ENCODE measurements around the gene ZNF512. TPM values are rescaled to one million over a fixed set of nuclear protein-coding genes. Genes with fewer than 3 reads are reported as not detected.
"Not testable (repeated sequence)": the region's sequence is repeated elsewhere in the genome, so short reads cannot be mapped to it uniquely, and the experiment has no call there.

ZNF512 gene
- polyA plus RNA-seq, 1 of the 3 experiments (the other 2 are of a cell fraction) = 22.3 TPM

DNA sequence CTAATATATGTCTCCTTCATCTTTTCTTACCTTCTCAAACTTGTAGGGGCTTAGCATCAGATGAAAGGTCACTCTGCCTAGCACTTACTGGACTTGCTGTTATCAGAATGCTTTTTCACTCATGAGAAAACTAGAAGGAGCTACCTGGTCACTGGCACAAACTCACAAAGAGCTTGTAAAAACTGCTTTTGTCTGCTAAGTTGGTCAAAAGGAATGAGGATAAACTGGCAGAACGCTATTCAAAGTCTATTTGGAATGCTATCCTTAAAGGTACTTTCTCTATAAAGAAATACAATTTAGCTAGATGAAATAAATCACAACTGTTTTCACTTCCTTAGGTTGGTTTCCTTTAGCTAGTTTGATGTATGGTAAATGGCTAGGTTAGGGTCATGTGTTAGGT, 43.5 kb downstream of the ZNF512 start:
- POLR2A ChIA-PET = not testable (repeated sequence)
- 92% methylated on average over 1 of the region's 1 CpG for WGBS (ENCODE audit: low lambda C conversion rate)
- H3K27ac ChIP-seq (ENCODE audit: low read depth in 2 of 2, low read length in 1 of 2) = peak overlapping the region; percentile 20 to 93; a peak in 2 of 4 replicates

DNA sequence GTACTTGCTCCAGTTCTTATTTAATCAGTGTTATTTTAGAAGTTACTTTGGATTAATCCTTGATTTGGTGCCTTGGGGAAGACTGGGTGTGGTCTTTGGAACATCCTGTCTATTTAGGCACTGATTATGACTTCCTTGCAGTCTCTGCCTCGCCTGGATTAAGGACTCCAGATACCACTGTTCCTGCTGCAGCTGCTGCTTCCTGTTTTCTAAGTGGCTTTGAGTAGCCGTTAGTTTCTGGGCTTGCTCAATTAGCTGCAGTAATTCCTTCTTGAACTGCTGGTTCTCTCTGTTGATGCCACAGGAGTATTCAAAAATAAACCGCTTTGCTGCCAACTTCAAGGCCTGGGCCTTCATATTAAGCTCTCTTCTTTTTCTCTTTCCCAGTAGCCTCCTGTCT, 44.1 kb downstream of the ZNF512 start:
- POLR2A ChIA-PET; H3K9me3 ChIP-seq; H3K4me3 ChIP-seq (ENCODE audit: low read depth in 2 of 2, low read length in 1 of 2); H3K9me2 ChIP-seq; H2AFZ ChIP-seq (ENCODE audit: low read depth); H3K27me3 ChIP-seq (ENCODE audit: insufficient read depth); H3K9ac ChIP-seq; H4K20me1 ChIP-seq (ENCODE audit: insufficient read depth); CTCF ChIA-PET; DNase-seq; H3K4me2 ChIP-seq: not testable (repeated sequence)
- Histone ChIP-seq H3K36me3 (replicated peaks in 1 of 2; ENCODE audit: control insufficient read depth in 1 of 2, insufficient read depth in 2 of 2, low read length in 1 of 2) (peaks cover 42 to 51% of the 10 kb centered on the region in 2 experiments), H3F3A (replicated peaks; ENCODE audit: insufficient read depth) (peaks cover 38% of the 10 kb centered on the region), H3K79me2 (ENCODE audit: insufficient read depth) (peaks cover 24% of the 10 kb centered on the region), H3K4me1 (ENCODE audit: control insufficient read depth in 1 of 2, insufficient read depth in 2 of 2, low read depth in 1 of 2, low read length in 1 of 2) (peaks cover 11 to 35% of the 10 kb centered on the region in 2 experiments), H3K27ac (ENCODE audit: low read depth in 2 of 2, low read length in 1 of 2) (peak overlapping the region in 1 of 2 experiments; percentile 93; a peak in 3 of 4 replicates)
- WGBS (ENCODE audit: low lambda C conversion rate) = 70% methylated on average over 3 of the region's 3 CpGs

More for the DNA sequence above, 43.5 kb downstream of the ZNF512 start:
- not testable (repeated sequence) for H3K4me3 ChIP-seq (ENCODE audit: low read depth in 2 of 2, low read length in 1 of 2); H3K9me2 ChIP-seq; H3K4me2 ChIP-seq; H3K9ac ChIP-seq; H4K20me1 ChIP-seq (ENCODE audit: insufficient read depth); H3K27me3 ChIP-seq (ENCODE audit: insufficient read depth); DNase-seq; H3K9me3 ChIP-seq; H2AFZ ChIP-seq (ENCODE audit: low read depth)
- Histone ChIP-seq H3K4me1 (ENCODE audit: control insufficient read depth in 1 of 2, insufficient read depth in 2 of 2, low read depth in 1 of 2, low read length in 1 of 2) (peaks cover 11 to 40% of the 10 kb centered on the region in 2 experiments), H3F3A (replicated peaks; ENCODE audit: insufficient read depth) (peaks cover 43% of the 10 kb centered on the region), H3K36me3 (replicated peaks in 1 of 2; ENCODE audit: control insufficient read depth in 1 of 2, insufficient read depth in 2 of 2, low read length in 1 of 2) (peaks cover 42 to 51% of the 10 kb centered on the region in 2 experiments), H3K79me2 (ENCODE audit: insufficient read depth) (peaks cover 24% of the 10 kb centered on the region)
- CTCF ChIA-PET = interaction anchor here (1.1 kb wide), 1 partner anchor 40 kb away, joined by 3 read pairs; no protein-coding TSS in a partner anchor

DNA sequence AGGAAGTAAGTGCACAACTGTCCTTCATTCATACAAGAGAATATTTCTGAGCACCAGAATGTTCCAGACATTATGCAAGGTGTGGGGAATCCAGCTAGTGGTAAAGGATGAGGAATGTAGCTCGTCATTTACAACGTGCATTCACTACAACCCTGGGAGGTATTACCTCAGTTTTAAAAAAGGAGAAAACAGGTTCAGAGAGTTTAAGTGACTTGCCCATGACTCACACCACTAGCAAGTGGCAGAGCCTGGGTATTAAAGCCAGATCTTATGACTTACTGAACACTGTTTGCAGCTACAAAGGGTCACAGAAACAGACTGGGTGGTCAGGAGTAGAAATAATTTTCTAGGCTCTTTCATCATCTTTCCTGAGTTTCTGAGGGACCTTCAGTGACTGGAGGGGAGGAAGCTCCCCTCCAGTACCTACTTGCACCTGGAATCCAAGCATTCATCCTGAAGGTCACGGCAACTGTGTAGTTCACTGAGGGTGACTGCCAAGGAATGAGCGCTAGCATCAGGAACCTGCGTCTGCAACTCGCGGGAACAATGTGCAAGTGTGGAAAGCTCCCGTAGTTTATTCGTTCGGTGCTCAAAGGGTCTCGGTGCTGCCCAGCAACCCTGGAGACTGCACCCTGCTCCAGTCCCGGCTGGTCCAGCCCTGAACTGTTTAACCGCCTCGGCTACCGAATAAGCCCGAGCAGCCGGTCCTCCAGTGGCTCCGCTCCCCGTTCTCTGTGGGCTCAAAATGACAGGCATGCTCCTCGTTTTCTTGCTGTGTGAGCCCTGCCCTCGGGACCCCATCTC, 45.3 kb downstream of the ZNF512 start:
- Histone ChIP-seq H3F3A (replicated peaks; ENCODE audit: insufficient read depth) (peaks cover 26% of the 10 kb centered on the region), H3K27me3 (ENCODE audit: insufficient read depth) (no peaks in the 10 kb centered on the region), H3K4me3 (ENCODE audit: low read depth in 2 of 2, low read length in 1 of 2) (peak overlapping the region; percentile 63 to 84), H3K4me2 (peak overlapping the region; percentile 97), H2AFZ (ENCODE audit: low read depth) (no peak overlapping the region), H3K9me3 (no peaks in the 10 kb centered on the region), H3K79me2 (ENCODE audit: insufficient read depth) (peaks cover 28% of the 10 kb centered on the region), H3K4me1 (ENCODE audit: control insufficient read depth in 1 of 2, insufficient read depth in 2 of 2, low read depth in 1 of 2, low read length in 1 of 2) (peaks cover 11 to 27% of the 10 kb centered on the region in 2 experiments), H3K9ac (peak overlapping the region; percentile 94), H3K9me2 (no peaks in the 10 kb centered on the region), H3K36me3 (replicated peaks in 1 of 2; ENCODE audit: control insufficient read depth in 1 of 2, insufficient read depth in 2 of 2, low read length in 1 of 2) (peaks cover 42 to 57% of the 10 kb centered on the region in 2 experiments), H3K27ac (ENCODE audit: low read depth in 2 of 2, low read length in 1 of 2) (peak overlapping the region; percentile 80 to 93), H4K20me1 (ENCODE audit: insufficient read depth) (no peaks in the 10 kb centered on the region)
- WGBS (ENCODE audit: low lambda C conversion rate) = 2% methylated on average over 10 of the region's 21 CpGs
- CTCF ChIA-PET = interaction anchor here (0.8 to 2.3 kb wide), 4 partner anchors 54 to 219 kb away, joined by 3 to 11 read pairs (median 4); partner anchors contain the start of gene PPM1G
- POLR2A ChIA-PET = interaction anchor here (0.6 to 1.4 kb wide), 9 partner anchors 18 to 259 kb away, joined by 3 to 7 read pairs (median 4); partner anchors contain the start of genes FNDC4, NRBP1, PPM1G and SLC4A1AP
- DNase-seq = no peak
- TF ChIP-seq POLR2AphosphoS5 (IDR thresholded peaks at IDR 0.05; ENCODE audit: low read depth, low read length) (peak; percentile 79; the same call in 1 of the 2 replicates), FOXM1 (IDR thresholded peaks at IDR 0.05; ENCODE audit: low read depth) (0 out of 2 replicates have a peak, but pooled peaks have one; percentile 21), RAD21 (IDR thresholded peaks at IDR 0.05; ENCODE audit: low read length) (no peak), RCOR1 (IDR thresholded peaks at IDR 0.05; ENCODE audit: low read length) (no peak), NRF1 (IDR thresholded peaks at IDR 0.05; ENCODE audit: low read depth, low read length) (no peak), MXI1 (IDR thresholded peaks at IDR 0.05; ENCODE audit: low read depth, low read length) (no peak), YY1 (IDR thresholded peaks at IDR 0.05; ENCODE audit: low read depth) (no peak), FOSL2 (IDR thresholded peaks at IDR 0.05; ENCODE audit: borderline replicate concordance, low read depth) (peak; percentile 90), CHD2 (IDR thresholded peaks at IDR 0.05; ENCODE audit: low read length, partially characterized antibody) (no peak)
- TF ChIP-seq, protein P1, sequence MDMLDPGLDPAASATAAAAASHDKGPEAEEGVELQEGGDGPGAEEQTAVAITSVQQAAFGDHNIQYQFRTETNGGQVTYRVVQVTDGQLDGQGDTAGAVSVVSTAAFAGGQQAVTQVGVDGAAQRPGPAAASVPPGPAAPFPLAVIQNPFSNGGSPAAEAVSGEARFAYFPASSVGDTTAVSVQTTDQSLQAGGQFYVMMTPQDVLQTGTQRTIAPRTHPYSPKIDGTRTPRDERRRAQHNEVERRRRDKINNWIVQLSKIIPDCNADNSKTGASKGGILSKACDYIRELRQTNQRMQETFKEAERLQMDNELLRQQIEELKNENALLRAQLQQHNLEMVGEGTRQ (IDR thresholded peaks at IDR 0.05; ENCODE audit: borderline replicate concordance, low read depth, low read length) = no peak
- TF ChIP-seq, protein P2, sequence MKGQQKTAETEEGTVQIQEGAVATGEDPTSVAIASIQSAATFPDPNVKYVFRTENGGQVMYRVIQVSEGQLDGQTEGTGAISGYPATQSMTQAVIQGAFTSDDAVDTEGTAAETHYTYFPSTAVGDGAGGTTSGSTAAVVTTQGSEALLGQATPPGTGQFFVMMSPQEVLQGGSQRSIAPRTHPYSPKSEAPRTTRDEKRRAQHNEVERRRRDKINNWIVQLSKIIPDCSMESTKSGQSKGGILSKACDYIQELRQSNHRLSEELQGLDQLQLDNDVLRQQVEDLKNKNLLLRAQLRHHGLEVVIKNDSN (IDR thresholded peaks at IDR 0.05; ENCODE audit: borderline replicate concordance, low read depth) = no peak
- TF ChIP-seq, protein P3, sequence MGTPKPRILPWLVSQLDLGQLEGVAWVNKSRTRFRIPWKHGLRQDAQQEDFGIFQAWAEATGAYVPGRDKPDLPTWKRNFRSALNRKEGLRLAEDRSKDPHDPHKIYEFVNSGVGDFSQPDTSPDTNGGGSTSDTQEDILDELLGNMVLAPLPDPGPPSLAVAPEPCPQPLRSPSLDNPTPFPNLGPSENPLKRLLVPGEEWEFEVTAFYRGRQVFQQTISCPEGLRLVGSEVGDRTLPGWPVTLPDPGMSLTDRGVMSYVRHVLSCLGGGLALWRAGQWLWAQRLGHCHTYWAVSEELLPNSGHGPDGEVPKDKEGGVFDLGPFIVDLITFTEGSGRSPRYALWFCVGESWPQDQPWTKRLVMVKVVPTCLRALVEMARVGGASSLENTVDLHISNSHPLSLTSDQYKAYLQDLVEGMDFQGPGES (IDR thresholded peaks at IDR 0.05; ENCODE audit: low read depth, low read length) = no peak
- TF ChIP-seq, protein P4, sequence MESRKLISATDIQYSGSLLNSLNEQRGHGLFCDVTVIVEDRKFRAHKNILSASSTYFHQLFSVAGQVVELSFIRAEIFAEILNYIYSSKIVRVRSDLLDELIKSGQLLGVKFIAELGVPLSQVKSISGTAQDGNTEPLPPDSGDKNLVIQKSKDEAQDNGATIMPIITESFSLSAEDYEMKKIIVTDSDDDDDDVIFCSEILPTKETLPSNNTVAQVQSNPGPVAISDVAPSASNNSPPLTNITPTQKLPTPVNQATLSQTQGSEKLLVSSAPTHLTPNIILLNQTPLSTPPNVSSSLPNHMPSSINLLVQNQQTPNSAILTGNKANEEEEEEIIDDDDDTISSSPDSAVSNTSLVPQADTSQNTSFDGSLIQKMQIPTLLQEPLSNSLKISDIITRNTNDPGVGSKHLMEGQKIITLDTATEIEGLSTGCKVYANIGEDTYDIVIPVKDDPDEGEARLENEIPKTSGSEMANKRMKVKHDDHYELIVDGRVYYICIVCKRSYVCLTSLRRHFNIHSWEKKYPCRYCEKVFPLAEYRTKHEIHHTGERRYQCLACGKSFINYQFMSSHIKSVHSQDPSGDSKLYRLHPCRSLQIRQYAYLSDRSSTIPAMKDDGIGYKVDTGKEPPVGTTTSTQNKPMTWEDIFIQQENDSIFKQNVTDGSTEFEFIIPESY (IDR thresholded peaks at IDR 0.05; ENCODE audit: borderline replicate concordance, low read depth) = 0 out of 2 replicates have a peak, but pooled peaks have one; percentile 23
